PC-9 (cell line): Measurements from ENCODE around the gene CDPF1. TPM values are rescaled to one million over a fixed set of nuclear protein-coding genes. Genes with fewer than 3 reads are reported as not detected.

ENCODE experiments used
- BruUV-seq: library from RNA; stranded (reverse); fragments of 400-500 nt; replicated peaks from 2 replicates; lab custom pipeline; 2021; lab: Mats Ljungman, UMichigan
- CTCF ChIA-PET: fragments of 300-600 bp; sonication (Branson Sonifier 250); formaldehyde crosslinking; loops from one replicate; lab custom pipeline; 2022; ENCODE audit warnings: antibody characterized with exemption; lab: Charles Lee
- POLR2A ChIA-PET: fragments of 300-600 bp; sonication (Branson Sonifier 250); formaldehyde crosslinking; loops from one replicate; lab custom pipeline; 2022; ENCODE audit warnings: antibody characterized with exemption; ENCODE audit not compliant: unreplicated experiment; lab: Charles Lee
- DNase-seq, 2 experiments: peaks; one replicate each; pipeline versions ENCODE4 v3.0.0 to v3.0.0-alpha.2; 2015 to 2022; ENCODE audit warnings: mixed read lengths in 1 of 2
- H2AFZ ChIP-seq: fragments of 200-600 bp; sonication (generic); 2 replicates; pipeline ENCODE4 v1.8.1; 2017; ENCODE audit warnings: antibody characterized with exemption
- H3F3A ChIP-seq: fragments of 200-600 bp; sonication (generic); 2 replicates; pipeline ENCODE4 v1.8.1; 2017; ENCODE audit warnings: antibody characterized with exemption, mild to moderate bottlenecking, low read depth; ENCODE audit not compliant: insufficient read depth
- H3K27ac ChIP-seq: fragments of 200-600 bp; sonication (generic); 2 replicates; pipeline ENCODE4 v1.6.1; 2016; ENCODE audit warnings: mixed run types
- H3K27me3 ChIP-seq: fragments of 200-600 bp; sonication (generic); 2 replicates; pipeline ENCODE4 v1.6.1; 2016; ENCODE audit warnings: low read depth, mixed run types; ENCODE audit not compliant: insufficient read depth
- H3K36me3 ChIP-seq: fragments of 200-600 bp; sonication (generic); 2 replicates; pipeline ENCODE4 v1.6.1; 2016; ENCODE audit warnings: low read depth, mixed run types
- H3K4me1 ChIP-seq: fragments of 200-600 bp; sonication (generic); replicated peaks from 2 replicates; pipeline ENCODE4 v1.6.1; 2016; ENCODE audit warnings: mixed run types; ENCODE audit not compliant: insufficient read depth
- H3K4me2 ChIP-seq: fragments of 200-600 bp; sonication (generic); 2 replicates; pipeline ENCODE4 v1.6.1; 2017; ENCODE audit warnings: mixed run types
- H3K4me3 ChIP-seq: fragments of 200-600 bp; sonication (generic); 2 replicates; pipeline ENCODE4 v1.6.1; 2016; ENCODE audit warnings: mixed run types
- H3K79me2 ChIP-seq: fragments of 200-600 bp; sonication (generic); 2 replicates; pipeline ENCODE4 v1.6.1; 2017; ENCODE audit warnings: low read depth, mixed run types
- H3K9me2 ChIP-seq: fragments of 200-600 bp; sonication (generic); 2 replicates; pipeline ENCODE4 v1.8.1; 2017; ENCODE audit warnings: mild to moderate bottlenecking; ENCODE audit not compliant: insufficient read depth
- H3K9me3 ChIP-seq: fragments of 200-600 bp; sonication (generic); 2 replicates; pipeline ENCODE4 v1.8.1; 2016; ENCODE audit warnings: low read depth; ENCODE audit not compliant: insufficient read depth
- H4K20me1 ChIP-seq: fragments of 200-600 bp; sonication (generic); 2 replicates; pipeline ENCODE4 v1.8.1; 2017; ENCODE audit not compliant: insufficient read depth
- CTCF ChIP-seq: fragments of 200-600 bp; sonication (generic); conservative IDR thresholded peaks from 2 replicates; pipeline ENCODE4 v1.6.1; 2017; ENCODE audit warnings: mixed run types, antibody characterized with exemption, mild to moderate bottlenecking, moderate library complexity
- EZH2 ChIP-seq: fragments of 200-600 bp; sonication (generic); IDR thresholded peaks from 2 replicates; pipeline ENCODE4 v1.8.0; 2017; ENCODE audit warnings: antibody characterized with exemption, low read depth
- intact Hi-C: fragments of 100-400 bp; cut with micrococcal nuclease; formaldehyde crosslinking; loops from one replicate; pipeline ENCODE4 v1.10.0; 2022; ENCODE audit not compliant: unreplicated experiment
- total RNA-seq: library from RNA; stranded (reverse); gene quantifications from 2 replicates; pipeline ENCODE4 v1.2.3, GENCODE V29; 2021

CDPF1 gene
- total RNA-seq, 1 experiment from 2014 or later = 16.0 TPM

- Histone ChIP-seq H3K27me3 (no peaks in the 10 kb centered on the region), H3K4me3 (no peak overlapping the region), H3F3A (peaks cover 3% of the 10 kb centered on the region; the same call in 1 of the 2 replicates), H3K4me2 (no peak overlapping the region), H3K4me1 (peaks cover 19% of the 10 kb centered on the region), H2AFZ (no peak overlapping the region), H4K20me1 (peaks cover 3% of the 10 kb centered on the region; the same call in 1 of the 2 replicates), H3K9me2 (no peaks in the 10 kb centered on the region), H3K9me3 (no peaks in the 10 kb centered on the region), H3K27ac (no peak overlapping the region), H3K79me2 (peaks cover 22% of the 10 kb centered on the region), H3K36me3 (no peaks in the 10 kb centered on the region)
- intact Hi-C loops = no loop called here
- no peak for TF ChIP-seq CTCF
- no peak for TF ChIP-seq EZH2
- ChIA-PET POLR2A (no interaction called here), CTCF (no interaction called here)
- no TSS peak for BruUV-seq
- no peak for DNase-seq
Observed at GRCh38 chr22:46247443-46247975, 2.6 kb downstream of the CDPF1 start.

- Histone ChIP-seq H3K4me2 (no peak overlapping the region), H3K9me3 (no peaks in the 10 kb centered on the region), H4K20me1 (peaks cover 3% of the 10 kb centered on the region; the same call in 1 of the 2 replicates), H3K4me1 (peaks cover 6% of the 10 kb centered on the region), H3K79me2 (peaks cover 15% of the 10 kb centered on the region), H3K36me3 (no peaks in the 10 kb centered on the region), H2AFZ (no peak overlapping the region), H3K4me3 (no peak overlapping the region), H3F3A (0 out of 2 replicates have a peak, but pooled peaks cover 3% of the 10 kb centered on the region), H3K27ac (no peak overlapping the region), H3K27me3 (no peaks in the 10 kb centered on the region), H3K9me2 (no peaks in the 10 kb centered on the region)
- intact Hi-C loops = no loop called here
- TF ChIP-seq CTCF (no peak), EZH2 (no peak)
- BruUV-seq = no TSS peak
- CTCF ChIA-PET = no interaction called here
- DNase-seq = no peak
- POLR2A ChIA-PET = no interaction called here
Observed at GRCh38 chr22:46246178-46246577, 3.9 kb downstream of the CDPF1 start.

GRCh38 chr22:46245511-46245910 lies 4.6 kb downstream of the CDPF1 start:
- Histone ChIP-seq H4K20me1 (peaks cover 3% of the 10 kb centered on the region; the same call in 1 of the 2 replicates), H3K36me3 (no peaks in the 10 kb centered on the region), H3K4me3 (no peak overlapping the region), H3K27me3 (no peaks in the 10 kb centered on the region), H3F3A (0 out of 2 replicates have a peak, but pooled peaks cover 3% of the 10 kb centered on the region), H3K79me2 (peaks cover 9% of the 10 kb centered on the region), H3K4me2 (no peak overlapping the region), H3K4me1 (peaks cover 4% of the 10 kb centered on the region), H2AFZ (no peak overlapping the region), H3K27ac (no peak overlapping the region), H3K9me3 (no peaks in the 10 kb centered on the region), H3K9me2 (no peaks in the 10 kb centered on the region)
- POLR2A ChIA-PET = no interaction called here
- DNase-seq = no peak
- TF ChIP-seq CTCF (no peak), EZH2 (no peak)
- intact Hi-C loops = no loop called here
- BruUV-seq = no TSS peak
- CTCF ChIA-PET = no interaction called here
